GM19372 (cell line): Measurements from ENCODE around the gene CENPX.

Experiments
- ATAC-seq: cut with Tn5 transposase; IDR thresholded peaks from one replicate; pipeline ENCODE4 v1.9.1; 2021; ENCODE audit warnings: mild to moderate bottlenecking, low read depth, moderate library complexity; ENCODE audit not compliant: unreplicated experiment

CENPX gene

DNA sequence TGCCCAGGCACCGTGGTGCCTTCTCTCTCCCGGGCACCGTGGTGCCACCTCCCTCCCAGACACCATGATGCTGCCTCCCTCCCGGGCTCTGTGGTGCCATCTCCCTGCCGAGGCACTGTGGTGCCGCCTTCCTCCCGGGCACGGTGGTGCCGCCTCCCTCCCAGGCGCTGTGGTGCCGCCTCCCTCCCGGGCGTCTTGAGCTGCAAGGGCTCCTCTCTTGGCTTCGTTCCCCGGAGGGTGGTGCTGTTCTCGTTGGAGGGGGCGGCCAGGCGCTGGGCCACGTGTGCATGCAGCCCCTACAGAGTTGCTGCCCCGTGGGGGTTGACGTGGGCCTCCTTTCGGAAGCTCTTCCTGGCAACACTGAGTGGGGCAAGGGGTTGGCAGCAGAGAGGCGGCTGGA, 8.2 kb downstream of the CENPX start:
- no peak for ATAC-seq

DNA sequence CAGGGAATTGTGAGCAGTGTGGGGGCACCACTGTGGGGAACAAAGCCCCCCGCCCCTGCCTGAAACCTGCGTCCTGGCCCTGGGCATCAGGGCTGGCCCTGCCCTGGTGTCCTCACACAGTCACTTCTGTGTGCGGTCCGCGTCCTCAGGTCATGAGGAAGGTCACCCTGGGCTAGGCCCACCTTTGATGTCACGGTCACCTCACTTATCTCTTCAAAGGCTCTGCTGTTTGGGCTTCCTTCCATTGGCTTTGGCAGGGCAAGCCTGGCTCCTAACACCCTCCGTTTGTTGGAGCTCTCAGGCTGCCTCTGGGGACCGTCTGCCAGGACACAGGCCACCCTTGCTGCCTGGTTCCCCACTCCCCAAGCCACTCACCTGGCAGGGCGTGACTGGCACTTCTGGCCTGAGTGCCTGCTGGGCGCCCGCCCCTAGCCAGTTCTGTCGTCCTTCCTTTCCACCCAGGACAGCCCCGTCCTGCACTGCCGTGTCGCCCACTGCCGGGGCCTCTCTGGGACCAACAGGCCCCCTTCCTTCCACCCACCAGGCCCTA, 8.8 kb downstream of the CENPX start:
- no peak for ATAC-seq

DNA sequence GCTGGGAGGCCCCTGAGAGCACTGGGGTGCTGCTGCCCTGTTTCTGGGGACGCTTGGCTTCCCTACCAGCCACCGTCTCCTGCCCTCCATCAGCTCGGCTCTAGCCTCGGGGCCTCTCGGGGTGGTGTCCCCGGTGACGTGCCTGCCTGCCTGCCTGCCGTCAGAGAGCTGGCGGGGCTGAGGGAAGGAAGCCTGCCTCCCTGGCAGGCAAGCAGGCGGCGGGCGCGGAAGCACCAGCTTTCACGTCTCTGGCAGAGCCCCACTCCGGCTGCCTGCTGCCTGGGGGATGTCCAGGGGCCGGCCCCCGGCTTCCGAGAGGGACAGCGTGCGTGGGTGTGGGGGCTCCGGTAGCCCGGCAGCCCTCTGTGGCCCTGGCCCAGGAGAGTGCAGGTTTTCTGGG, 9.3 kb downstream of the CENPX start:
- no peak for ATAC-seq

DNA sequence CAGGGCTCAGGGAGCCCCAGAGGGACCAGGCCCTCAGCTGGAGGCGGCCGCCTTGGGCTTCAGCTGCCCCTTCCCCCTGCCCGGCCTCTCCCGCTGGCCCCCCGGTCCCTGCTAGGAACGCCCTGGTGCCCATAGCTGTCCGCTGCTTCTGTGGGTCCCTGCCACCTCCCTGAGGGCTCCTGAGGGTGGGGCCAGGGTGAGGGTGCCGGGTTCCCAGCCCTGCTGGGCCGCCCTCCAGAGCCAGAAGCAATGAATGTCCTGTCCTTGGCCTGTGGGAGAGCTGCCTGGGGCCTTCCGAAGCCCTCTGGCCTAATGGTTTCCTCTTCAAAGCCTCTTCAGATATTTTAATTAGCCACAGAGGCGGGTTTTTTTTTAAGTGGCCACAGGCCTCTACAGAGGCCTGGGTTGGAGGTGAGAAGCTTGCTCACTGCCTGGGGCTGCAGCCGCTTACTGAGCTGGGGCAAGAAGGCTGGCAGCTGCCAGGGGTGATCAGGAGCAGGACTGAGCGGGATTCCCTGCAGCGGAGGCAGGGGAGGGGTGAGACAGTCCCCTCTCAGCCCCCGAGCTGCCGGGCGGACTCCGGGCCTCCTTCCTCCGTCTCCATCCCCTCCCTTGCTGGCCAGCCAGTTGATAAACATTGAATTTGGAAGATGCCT, 9.9 kb downstream of the CENPX start:
- ATAC-seq, result no peak

DNA sequence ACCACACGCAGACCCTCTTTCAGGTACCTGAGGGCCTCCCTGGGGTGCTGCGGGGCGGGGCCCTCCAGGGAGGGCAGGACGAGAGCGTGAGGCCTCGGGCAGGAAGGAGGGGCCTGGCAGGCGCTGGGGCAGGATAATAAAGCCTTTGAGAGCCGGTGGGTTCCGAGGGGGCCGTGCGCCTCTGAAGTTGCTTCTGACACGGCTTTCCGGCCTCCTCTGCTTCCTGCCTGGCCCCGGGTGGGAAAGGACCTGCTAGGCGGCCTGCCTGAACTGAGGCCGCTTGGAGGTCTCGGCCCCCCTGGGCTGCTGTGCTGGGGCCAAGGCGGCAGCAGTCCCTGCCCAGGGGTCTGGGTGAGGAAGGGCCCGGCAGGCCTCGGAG, 10.4 kb downstream of the CENPX start:
- ATAC-seq, result no peak

DNA sequence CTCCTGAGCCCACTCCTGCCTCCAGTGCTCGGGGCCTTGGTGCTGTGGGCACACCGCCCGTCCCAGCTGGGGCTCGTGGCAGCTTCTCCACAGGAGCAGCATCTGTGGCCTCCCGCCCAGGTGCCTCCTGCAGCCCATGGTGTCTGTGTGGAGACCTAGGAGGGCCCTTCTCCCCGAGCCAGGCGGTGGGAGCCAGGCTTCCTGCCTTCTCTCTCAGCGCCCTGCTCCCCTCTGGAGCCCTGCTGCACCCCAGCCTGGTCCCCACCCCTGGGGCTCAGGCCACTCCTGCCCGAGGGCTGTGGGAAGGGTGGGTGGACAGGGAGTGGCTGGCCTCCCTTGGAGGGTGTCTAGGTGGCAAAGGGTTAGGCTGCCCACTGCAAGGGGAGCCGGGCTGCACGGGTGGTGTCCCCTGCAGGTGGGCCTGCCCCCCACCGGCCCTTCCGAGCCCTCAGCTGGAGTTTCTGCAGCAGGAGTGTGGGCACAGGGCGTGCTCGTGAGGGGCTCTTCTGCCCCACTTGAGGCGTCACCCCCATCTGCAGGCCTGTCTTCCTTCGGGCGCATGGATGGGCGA, 11.0 kb downstream of the CENPX start:
- ATAC-seq, result no peak

DNA sequence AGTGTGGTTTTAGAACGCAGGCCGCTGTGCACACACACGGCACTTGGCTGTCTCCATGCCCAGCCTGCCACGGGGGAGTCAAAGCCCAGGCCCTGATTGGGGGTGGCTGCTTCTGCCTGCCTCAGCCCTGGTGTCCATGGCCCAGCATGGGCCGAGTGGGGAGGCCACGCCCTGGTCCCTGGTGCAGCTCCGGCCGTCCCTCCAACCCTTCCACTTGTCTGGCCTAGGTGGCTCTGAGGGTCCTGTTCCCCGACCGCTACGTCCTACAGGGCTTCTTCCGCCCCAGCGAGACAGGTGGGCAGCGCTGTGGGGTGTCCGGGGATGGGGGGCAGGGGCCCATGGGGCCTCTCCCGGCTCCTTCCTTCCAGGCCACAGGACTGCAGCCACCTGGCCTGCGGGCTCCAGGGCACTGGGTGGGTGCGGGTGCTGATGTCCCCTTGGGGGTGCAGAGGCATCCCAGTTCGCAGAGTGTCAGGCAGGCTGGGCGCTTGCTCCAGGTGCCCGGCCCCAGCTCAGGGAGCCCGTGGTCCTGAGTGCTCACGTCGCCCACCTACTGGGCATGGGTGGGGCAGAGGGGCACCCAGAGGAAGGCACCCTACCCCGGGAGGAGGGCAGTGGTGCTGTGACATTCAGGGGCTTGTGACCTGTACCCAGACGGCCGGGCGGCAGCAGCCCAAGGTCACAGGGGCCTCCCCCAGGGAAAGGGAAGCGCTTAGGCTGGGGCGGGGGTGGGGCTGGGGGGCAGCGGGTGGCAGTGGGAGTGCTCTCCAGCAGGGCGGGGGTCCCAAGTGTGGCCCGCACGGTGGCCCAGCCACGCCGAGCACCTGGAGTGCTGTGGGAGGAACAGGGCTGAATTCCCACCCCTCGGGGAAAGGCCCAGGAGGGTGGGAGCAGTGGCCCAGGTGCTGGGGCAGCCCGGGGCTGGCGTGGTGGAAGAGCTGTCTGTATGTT, 11.8 kb downstream of the CENPX start:
- ATAC-seq, result no peak

DNA sequence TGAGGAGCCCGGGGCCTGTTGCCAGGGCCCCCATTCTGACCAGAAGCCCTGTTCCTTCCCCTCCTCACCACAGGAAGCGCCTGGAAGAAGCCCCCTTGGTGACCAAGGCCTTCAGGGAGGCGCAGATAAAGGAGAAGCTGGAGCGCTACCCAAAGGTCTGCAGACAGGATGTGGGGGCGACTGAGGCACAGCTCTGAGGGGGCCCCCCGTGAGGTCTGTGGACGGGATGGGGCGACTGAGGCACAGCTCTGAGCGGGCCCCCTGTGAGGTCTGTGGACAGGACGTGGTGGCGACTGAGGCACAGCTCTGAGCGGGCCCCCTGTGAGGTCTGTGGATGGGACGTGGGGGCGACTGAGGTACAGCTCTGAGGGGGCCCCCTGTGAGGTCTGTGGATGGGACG, 13.3 kb downstream of the CENPX start:
- no peak for ATAC-seq

DNA sequence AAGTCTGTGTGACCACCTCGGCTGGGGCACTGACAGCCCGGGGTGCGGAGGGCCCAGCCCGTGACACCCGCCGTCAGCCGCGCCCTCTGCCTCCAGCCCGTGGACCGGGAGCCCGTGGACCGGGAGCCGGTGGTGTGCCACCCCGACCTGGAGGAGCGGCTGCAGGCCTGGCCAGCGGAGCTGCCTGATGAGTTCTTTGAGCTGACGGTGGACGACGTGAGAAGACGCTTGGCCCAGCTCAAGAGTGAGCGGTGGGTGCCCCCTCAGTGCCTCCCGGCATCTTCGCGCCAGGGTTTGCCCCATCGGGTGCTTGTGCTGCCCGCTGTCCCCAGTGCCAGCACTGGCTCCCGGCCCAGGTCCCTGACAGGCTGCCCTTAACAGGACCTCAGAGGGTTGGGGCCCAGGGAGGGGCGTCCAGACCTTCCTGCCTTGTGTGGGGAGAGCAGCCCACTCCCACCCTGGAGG, 13.7 kb downstream of the CENPX start:
- ATAC-seq, result no peak

DNA sequence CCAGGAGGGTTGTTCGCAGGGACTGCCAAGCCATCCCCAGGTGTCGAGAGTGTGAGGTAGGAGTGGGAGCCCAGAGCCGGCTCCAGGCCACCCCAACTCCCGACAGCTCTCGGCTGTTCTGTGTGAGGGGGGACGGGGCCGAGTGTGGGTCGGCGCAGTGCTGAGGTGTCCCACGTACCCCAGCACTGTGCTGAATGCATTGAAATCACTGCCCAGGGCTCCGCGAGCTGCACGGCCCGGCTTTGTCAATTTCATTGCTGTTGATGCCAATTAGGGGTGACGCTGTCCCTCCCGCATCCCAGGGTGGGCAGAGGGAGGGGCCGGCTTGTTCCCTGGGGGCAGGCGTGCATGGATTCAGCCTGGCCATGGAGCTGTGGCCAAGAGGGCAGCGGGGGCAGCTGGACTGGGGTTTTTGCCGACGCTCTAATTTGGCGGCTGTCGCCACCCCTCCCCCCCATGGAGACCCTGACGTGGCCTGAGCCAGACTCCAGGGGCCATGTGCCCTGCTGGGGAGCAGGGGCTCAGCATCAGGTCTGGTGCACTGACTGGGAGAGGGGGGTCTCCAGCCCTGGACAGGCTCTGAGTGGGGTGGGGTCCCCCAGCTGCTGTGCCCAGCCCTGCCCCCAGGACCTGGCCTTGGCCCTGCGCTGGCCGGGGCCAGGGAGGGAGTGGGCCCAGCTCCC, 14.3 kb downstream of the CENPX start:
- ATAC-seq, result no peak

DNA sequence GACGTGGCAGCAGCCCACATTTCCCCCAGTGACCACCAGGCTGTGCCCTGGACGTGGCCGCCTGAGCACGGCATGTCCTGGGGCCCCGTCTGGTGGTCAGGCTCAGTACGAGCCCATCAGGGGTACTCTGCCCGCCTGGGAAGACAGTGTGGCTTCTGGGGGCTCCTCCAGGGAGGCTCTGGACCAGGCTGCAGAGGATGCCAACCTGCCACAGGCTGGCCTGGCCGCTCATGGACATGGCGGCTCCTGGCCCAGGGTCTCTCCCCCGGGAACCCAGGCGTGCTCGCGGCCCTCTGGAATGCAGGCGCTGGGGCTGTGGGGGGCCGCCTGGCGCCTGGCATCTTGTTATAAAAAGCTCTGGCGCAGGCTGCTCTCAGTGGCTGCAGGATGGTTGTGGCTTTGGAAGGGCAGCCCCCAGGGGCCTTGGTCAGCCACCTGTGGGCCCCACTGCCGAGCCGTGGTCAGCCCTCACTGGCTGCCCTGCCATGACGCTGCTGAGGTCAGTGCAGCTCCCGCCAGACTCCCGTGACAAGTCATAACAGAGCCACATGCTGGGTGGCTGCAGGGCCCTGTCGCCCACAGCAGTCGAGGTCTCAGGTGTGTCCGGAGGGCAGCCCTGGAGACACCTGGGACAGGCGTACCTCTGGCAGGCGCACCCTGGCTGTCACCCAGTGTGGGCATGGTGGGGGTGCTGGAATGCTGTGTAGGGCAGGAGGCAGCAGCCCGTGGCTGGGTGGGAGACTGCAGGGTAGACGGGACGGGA, 15.0 kb downstream of the CENPX start:
- no peak for ATAC-seq

DNA sequence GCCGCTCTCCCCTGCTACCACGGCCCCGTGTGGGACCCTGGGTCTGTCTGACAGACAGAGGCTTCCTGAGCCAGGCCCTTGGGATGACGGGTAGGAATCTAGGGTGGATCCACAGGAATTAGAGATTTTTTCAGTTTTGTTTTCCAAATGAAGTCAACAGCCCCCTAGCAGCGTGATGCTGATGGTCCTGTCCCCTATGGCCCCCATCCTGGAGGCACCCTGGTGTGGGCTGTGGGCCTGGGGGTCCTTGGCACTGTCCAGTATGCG, 15.5 kb downstream of the CENPX start:
- no peak for ATAC-seq

DNA sequence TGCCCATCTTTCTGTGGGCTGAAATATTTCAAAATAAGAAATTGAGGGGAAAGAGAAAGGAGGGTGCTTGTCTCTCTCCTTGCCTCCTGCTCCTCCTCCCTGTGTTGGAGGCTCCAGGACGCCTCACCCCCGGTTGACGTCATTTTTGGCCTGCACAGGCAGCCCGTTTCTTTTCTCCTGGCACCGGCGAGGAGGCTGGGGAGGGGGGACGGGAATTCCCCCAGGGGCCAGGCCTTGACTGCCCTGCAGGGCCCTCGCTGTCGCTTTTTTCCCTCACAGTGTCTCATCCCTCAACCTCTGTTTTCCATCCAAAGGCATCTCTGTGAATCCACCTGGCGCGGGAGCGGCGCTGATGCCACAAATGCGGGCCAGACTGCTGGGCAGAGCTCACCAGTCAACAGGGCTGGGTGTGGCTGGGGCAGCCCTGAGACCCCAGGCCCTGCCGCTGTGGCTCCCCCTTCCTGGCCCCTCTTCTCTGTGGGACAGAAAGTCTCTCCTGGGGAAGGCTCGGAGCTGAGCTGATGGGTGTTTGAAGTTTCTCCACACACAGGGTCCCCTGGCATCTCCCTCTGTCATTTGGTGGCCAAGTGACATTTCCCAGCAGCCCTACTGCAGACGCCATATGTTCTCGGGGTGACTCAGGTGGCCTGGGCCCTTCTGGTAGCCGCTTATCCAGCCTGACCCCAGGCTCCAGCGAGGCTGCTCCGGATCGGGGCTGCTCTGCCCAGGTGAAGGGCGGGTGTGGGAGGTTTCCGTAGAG, 16.0 kb downstream of the CENPX start:
- no peak for ATAC-seq

DNA sequence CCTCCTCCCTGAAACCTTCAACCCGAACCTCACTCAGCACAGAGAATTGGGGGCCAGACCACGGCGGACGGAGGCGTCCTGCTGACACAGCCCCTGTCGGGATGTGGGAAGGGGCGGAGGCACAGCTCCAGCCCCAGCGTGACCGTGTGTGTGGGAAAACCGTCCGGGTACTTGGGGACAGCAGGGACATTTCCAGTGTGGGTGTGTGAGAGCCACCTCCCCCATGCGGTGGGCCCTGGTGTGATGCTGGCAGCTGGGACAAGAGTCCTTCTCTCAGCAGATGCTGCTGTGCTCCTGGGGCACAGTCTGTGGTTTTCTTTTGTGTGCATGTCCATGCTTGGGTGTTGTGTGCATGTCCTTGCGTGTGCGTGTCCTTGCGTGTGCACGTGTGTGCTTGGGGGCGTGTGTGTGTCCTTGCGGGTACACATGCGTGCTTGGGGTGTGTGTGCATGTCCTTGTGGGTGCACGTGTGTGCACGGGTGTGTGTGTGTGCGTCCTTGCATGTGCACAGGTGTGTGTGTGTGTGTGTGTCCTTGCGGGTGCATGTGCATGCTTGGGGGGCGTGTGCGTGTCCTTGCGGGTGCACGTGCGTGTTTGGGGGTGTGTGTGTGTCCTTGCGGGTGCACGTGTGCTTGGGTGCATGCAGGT, 16.9 kb downstream of the CENPX start:
- no peak for ATAC-seq

DNA sequence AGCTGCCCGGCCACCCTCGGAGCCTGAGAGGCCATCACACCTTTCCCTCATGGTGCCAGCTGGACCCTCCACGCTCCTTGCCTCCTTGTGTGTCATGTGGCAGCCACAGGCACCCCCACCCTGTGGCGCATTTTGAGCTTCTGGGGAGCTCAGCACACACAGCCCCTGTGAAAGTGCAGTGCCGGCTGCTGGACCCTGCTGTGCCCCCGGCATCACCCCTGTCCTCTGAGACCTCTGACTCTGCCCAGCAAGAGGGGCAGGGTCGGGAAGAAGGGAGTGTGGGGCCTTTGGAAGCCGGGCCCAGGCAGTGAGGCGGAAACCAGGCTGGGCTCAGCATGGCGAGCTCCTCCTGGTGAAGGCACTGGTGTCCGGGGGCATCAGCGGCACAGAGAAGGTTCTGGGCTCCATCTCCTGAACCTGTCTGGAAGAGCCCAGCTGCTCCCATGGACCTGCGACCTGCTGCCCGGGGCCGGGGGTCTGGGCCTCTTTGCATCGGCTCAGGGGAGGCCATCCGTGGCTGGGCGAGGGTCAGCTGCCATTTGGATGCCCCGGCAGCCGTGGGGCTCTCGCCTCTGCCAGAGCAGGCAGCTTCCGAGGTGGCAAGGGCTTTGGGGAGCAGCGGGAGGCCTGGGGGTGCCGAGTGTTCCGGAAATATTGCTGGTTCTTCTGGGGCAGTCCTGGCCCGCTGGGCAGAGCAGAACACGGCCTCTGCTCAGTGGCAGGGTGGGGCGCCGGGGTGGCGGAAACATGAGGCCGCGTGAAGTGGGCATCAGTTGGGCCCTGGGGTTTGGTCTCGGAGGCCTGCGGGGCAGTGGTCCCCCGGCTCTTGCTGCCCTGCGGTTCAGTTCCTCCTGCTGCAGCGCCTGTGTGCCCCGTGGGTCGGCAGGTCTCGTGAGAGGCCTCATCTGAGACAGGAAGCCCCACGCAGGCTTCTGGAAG, 17.9 kb downstream of the CENPX start:
- no peak for ATAC-seq

DNA sequence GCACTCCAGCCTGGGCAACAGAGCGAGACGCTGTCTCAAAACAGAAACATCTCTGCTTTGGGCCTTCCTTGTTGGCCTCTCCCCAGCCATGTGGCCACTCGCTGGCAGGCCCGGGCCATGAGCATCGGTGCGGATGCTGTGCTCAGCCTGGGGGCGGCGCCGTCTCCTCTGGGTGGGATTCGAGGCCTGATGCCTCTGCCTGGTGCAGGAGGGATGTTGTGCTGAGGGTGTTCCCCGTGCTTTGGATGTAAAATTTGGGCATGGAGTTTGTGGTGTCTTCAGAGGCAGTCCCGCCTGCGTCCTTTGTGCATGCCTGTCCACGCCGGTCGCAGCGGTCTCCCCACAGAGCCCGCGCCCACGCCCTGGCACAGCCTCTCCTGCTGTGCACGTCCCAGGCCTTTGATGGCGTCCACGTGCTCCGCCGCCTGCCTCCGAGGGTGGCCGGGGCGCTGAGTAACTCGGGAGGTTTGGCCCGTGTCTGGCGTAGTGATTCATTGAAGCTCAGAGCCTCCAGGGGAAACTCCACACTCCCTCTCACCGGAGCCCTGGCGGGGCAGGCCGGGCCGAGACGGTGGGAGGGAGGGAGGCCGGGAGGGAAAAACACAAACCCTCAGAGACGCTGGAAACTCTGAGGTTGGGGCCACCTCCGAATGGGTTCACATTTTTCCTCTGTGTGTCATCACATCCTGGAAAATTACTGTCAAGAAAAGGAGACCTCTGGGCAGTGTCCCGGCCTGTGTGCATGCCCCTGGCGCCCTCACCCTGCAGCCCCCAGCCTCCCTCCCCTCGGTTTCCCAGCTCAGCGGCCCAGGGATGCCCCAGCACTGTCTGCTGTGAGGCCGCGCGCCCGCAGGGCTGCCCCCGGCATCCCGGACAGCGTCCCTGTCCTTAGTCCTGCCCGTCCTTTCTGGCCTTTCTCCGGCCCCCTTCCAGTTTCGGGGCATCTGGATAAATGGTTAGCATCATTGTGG, 19.0 kb downstream of the CENPX start:
- ATAC-seq, result no peak

DNA sequence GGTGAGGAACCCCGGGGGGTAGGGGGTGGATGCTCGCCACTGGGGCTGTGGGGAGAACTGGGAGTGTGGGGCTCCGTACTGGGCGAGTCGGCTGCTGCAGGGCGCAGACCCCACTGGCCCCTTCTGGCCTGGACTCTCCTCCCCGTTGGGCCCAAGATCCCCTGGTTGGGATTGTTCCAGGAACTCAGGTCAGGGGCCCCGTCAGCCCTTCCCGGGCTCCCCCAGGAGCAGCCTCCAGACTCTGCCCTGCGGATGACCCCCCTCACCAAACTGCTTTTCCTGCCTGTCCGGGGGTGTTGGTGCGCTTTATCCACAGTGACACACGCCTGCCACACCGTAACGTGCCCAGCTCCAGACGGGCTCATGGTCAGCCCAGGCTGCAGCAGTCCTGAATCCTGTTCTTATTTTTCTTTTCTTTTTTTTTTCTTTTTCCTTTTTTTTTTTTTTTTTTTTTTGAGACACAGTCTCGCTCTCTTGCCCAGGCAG, 21.1 kb downstream of the CENPX start:
- no peak for ATAC-seq
